Measurements from ENCODE around the gene KCNK6. TPM values are rescaled to one million over a fixed set of nuclear protein-coding genes. Genes with fewer than 3 reads are reported as not detected.

The KCNK6 gene
- polyA plus RNA-seq, 1 donor (not counting 4 experiments of a cell fraction or from before 2014, with no cell fraction given) = 23.9 TPM

DNA sequence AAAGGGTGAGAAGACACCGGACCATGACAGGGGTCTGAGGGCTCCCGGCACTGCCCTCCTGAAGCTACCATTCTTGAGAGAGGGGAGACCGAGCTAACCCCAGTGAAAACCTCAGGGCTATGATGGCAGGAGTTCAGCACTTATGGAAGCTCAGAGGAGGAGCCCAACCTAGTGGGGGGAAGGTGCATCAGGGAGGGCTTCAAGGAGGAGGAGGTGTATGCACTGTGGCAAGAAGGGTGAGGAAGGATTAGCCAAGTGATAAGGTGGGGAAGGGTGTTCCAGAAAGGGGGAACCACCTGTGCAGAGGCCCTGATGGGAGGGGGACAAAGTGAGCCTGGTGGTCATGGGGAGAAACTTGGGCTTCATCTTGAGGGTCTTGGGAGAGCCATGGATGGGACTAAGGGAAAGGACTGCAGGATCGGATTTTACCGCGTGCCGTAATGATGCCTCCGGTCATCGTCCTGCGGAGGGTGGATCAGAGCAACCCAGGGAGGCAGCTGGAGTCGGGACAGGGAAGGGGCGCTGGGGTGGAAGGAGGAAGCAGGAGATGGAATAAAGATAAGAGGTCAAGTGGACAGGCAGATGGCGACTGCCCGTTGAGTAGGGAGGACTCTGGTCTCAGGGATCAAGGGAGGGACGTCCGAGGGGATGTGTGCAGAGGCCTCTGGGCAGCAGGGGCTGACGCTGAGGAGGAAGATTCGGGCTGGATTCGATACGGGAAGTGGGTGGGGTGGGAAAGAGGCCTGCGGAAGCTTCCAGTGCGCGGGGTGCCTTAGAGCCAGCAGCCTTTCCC lies 41.4 kb downstream of the KCNK6 start:
- H3K9me3 ChIP-seq (ENCODE audit: control insufficient read depth, low read depth, low read length) = no peaks in the 10 kb centered on the region
- H3K36me3 ChIP-seq (ENCODE audit: control insufficient read depth in 2 of 2, extremely low read depth in 1 of 2, insufficient read depth in 2 of 2, low read length in 2 of 2) = no peaks in the 10 kb centered on the region
- H3K27me3 ChIP-seq (ENCODE audit: control insufficient read depth, extremely low read depth, insufficient read depth, low read length) = peaks cover 30% of the 10 kb centered on the region
- DNase-seq (ENCODE audit: low read depth, low spot score) (no peak), FAIRE-seq (no peak)
- no peak overlapping the region for H3K9ac ChIP-seq (ENCODE audit: control insufficient read depth, extremely low read depth, insufficient read depth, low read length)
- no peak overlapping the region for H3K27ac ChIP-seq (ENCODE audit: control insufficient read depth, insufficient read depth, low read length)
- no peaks in the 10 kb centered on the region for H4K20me1 ChIP-seq (ENCODE audit: control insufficient read depth, extremely low read depth, insufficient read depth, low read length)
- no peaks in the 10 kb centered on the region for H3K9me1 ChIP-seq (ENCODE audit: control insufficient read depth, extremely low read depth, insufficient read depth, low read length)
- H2AFZ ChIP-seq (ENCODE audit: control insufficient read depth, low read length) = peak overlapping the region; percentile 86
- no peak for TF ChIP-seq EZH2 (IDR thresholded peaks at IDR 0.05; ENCODE audit: low read length)
- TF ChIP-seq, protein P1, sequence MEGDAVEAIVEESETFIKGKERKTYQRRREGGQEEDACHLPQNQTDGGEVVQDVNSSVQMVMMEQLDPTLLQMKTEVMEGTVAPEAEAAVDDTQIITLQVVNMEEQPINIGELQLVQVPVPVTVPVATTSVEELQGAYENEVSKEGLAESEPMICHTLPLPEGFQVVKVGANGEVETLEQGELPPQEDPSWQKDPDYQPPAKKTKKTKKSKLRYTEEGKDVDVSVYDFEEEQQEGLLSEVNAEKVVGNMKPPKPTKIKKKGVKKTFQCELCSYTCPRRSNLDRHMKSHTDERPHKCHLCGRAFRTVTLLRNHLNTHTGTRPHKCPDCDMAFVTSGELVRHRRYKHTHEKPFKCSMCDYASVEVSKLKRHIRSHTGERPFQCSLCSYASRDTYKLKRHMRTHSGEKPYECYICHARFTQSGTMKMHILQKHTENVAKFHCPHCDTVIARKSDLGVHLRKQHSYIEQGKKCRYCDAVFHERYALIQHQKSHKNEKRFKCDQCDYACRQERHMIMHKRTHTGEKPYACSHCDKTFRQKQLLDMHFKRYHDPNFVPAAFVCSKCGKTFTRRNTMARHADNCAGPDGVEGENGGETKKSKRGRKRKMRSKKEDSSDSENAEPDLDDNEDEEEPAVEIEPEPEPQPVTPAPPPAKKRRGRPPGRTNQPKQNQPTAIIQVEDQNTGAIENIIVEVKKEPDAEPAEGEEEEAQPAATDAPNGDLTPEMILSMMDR (optimal IDR thresholded peaks at IDR 0.05 in 1 of 3, IDR thresholded peaks at IDR 0.05 in 1 of 3, conservative IDR thresholded peaks at IDR 0.05 in 1 of 3; ENCODE audit: extremely low read depth in 1 of 3, insufficient read depth in 2 of 3, low read length in 3 of 3) = no peak
- dilution Hi-C loops (cut with MboI; ENCODE audit: extremely low pct_ligation_motif_present, low sequenced_read_pairs) = no loop called here
- H3K79me2 ChIP-seq (ENCODE audit: control insufficient read depth, insufficient read depth, low read length) = no peaks in the 10 kb centered on the region
- H3K4me3 ChIP-seq (ENCODE audit: control insufficient read depth in 2 of 3, extremely low read depth in 1 of 3, insufficient read depth in 2 of 3, low read depth in 1 of 3, low read length in 3 of 3) = peak overlapping the region; percentile 40 to 64 (median 54)
- peak overlapping the region; percentile 72 for H3K4me2 ChIP-seq (ENCODE audit: control insufficient read depth, extremely low read depth, insufficient read depth, low read depth, low read length)
- H3K4me1 ChIP-seq (ENCODE audit: control insufficient read depth, extremely low read depth, insufficient read depth, low read length) = peaks cover 6% of the 10 kb centered on the region

DNA sequence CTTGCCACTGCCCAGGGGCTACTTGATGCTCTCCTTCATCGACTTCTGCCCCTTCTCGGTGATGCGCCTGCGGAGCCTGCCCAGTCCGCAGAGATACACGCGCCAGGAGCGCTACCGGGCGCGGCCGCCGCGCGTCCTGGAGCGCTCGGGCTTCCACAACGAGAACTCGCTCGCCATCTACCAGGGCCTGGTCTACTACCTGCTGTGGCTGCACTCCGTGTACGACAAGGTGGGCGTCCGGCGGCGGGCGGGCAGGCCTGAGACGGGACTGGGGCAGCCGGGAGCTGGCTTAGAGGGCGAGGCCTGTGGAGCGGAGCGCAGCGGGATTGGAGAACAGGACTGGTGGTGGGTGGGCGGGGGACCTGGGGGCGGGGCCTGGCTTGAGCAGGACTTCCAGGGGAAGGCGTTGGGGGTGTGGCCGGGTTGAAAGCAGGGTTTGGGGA lies 42.0 kb downstream of the KCNK6 start:
- DNase-seq (ENCODE audit: low read depth, low spot score) = peak; percentile 41
- no peaks in the 10 kb centered on the region for H4K20me1 ChIP-seq (ENCODE audit: control insufficient read depth, extremely low read depth, insufficient read depth, low read length)
- TF ChIP-seq, protein P1 (optimal IDR thresholded peaks at IDR 0.05 in 1 of 3, IDR thresholded peaks at IDR 0.05 in 1 of 3, conservative IDR thresholded peaks at IDR 0.05 in 1 of 3; ENCODE audit: extremely low read depth in 1 of 3, insufficient read depth in 2 of 3, low read length in 3 of 3) = peak in 1 of 3 experiments; percentile 39
- TF ChIP-seq EZH2 (IDR thresholded peaks at IDR 0.05; ENCODE audit: low read length) = no peak

More for the DNA sequence above, 42.0 kb downstream of the KCNK6 start:
- Histone ChIP-seq H3K27me3 (ENCODE audit: control insufficient read depth, extremely low read depth, insufficient read depth, low read length) (peaks cover 30% of the 10 kb centered on the region), H2AFZ (ENCODE audit: control insufficient read depth, low read length) (peak overlapping the region; percentile 97), H3K36me3 (ENCODE audit: control insufficient read depth in 2 of 2, extremely low read depth in 1 of 2, insufficient read depth in 2 of 2, low read length in 2 of 2) (no peaks in the 10 kb centered on the region), H3K4me3 (ENCODE audit: control insufficient read depth in 2 of 3, extremely low read depth in 1 of 3, insufficient read depth in 2 of 3, low read depth in 1 of 3, low read length in 3 of 3) (peak overlapping the region; percentile 54 to 73 (median 64)), H3K9me3 (ENCODE audit: control insufficient read depth, low read depth, low read length) (no peaks in the 10 kb centered on the region), H3K9me1 (ENCODE audit: control insufficient read depth, extremely low read depth, insufficient read depth, low read length) (no peaks in the 10 kb centered on the region), H3K4me2 (ENCODE audit: control insufficient read depth, extremely low read depth, insufficient read depth, low read depth, low read length) (peak overlapping the region; percentile 72), H3K27ac (ENCODE audit: control insufficient read depth, insufficient read depth, low read length) (no peak overlapping the region), H3K4me1 (ENCODE audit: control insufficient read depth, extremely low read depth, insufficient read depth, low read length) (peaks cover 6% of the 10 kb centered on the region), H3K9ac (ENCODE audit: control insufficient read depth, extremely low read depth, insufficient read depth, low read length) (no peak overlapping the region), H3K79me2 (ENCODE audit: control insufficient read depth, insufficient read depth, low read length) (no peaks in the 10 kb centered on the region)
- FAIRE-seq = peak; percentile 17
- dilution Hi-C loops (cut with MboI; ENCODE audit: extremely low pct_ligation_motif_present, low sequenced_read_pairs) = no loop called here
